ENCODE results near the gene UGT3A2. TPM values are rescaled to one million over a fixed set of nuclear protein-coding genes. Genes with fewer than 3 reads are reported as not detected.

UGT3A2 gene
- total and polyA plus RNA-seq, 2 experiments from 2014 or later = not detected

DNA sequence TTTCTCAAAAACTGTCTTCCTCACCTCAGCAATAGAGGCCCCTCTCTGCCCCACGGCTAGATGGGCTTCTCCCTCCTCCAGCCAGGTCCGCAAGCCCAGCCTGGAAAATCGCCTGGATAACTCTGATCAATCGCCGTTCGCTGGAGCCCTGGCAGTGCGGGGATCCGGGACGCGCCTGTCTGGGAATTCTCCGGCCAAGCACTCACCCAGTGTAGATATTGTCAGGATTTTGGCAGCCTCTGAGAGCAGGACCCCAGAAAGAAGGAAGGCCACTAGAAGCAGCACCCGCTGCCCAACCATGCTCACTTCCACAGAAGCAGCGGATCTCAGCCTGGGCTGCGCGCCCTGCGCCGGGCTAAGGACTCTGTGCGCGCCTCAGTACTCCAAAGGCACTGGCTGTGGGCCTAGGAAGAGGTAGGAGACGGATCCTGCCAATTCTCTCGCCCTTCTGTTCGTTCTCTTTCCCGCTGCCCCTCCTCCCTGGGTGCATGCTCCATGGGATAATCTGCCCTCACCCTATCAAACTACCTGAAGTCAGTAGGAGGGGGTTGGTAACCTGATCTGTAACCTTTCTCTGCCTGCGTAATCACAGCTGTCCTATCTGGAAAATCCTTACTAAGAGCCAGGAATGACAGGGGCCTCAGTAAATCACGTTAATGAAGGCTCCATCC is 75.6 kb downstream of the UGT3A2 start, which contains the start of gene UGT3A1:
Gene UGT3A1, minus strand, starts transcription at position 450 of the 671 bp plus-strand sequence. Its CDS starts 150 bp downstream, at position 300.
- no peak within 1 kb of the TSS for H3K4me3 ChIP-seq
- H3K9me2 ChIP-seq (ENCODE audit: insufficient read depth) = no peaks in the 10 kb centered on the region
- H3K27ac ChIP-seq = no peak within 1 kb of the TSS
- no peaks in the 10 kb centered on the region for H4K20me1 ChIP-seq (ENCODE audit: insufficient read depth)
- in situ Hi-C loops (cut with MboI) = no loop called here
- H3K4me2 ChIP-seq (ENCODE audit: unreplicated experiment) = no peak within 1 kb of the TSS
- H3K9me3 ChIP-seq (ENCODE audit: low read depth) = no peaks in the 10 kb centered on the region
- H3K79me2 ChIP-seq (ENCODE audit: insufficient read depth) = no peaks in the 10 kb centered on the region
- WGBS, 2 experiments (ENCODE audit: low coverage in 1 of 2, low lambda C conversion rate in 2 of 2, missing lambda C conversion rate in 2 of 2) = 3 to 4% methylated on average over 25 of the region's 25 CpGs
- TF ChIP-seq EZH2 (IDR thresholded peaks at IDR 0.05; ENCODE audit: insufficient read depth, poor library complexity, severe bottlenecking) (no peak), EZH2phosphoT487 (IDR thresholded peaks at IDR 0.05; ENCODE audit: insufficient read depth, low read depth) (no peak)
- DNase-seq = no peak
- H3K27me3 ChIP-seq (replicated peaks; ENCODE audit: insufficient read depth) = peaks cover 17% of the 10 kb centered on the region
- H3F3A ChIP-seq (ENCODE audit: insufficient read depth) = no peaks in the 10 kb centered on the region
- no peaks in the 10 kb centered on the region for H3K4me1 ChIP-seq (ENCODE audit: insufficient read depth)
- H3K9ac ChIP-seq = no peak within 1 kb of the TSS
- H2AFZ ChIP-seq = no peak within 1 kb of the TSS
- no peaks in the 10 kb centered on the region for H3K36me3 ChIP-seq (ENCODE audit: low read depth)

GRCh38 chr5:35990520-35990919 is 76.2 kb downstream of the UGT3A2 start:
- WGBS, 2 experiments (ENCODE audit: low coverage in 1 of 2, low lambda C conversion rate in 2 of 2, missing lambda C conversion rate in 2 of 2) = 13 to 14% methylated on average over 12 of the region's 12 CpGs
- in situ Hi-C loops (cut with MboI) = no loop called here

GRCh38 chr5:35988529-35988928 is 78.2 kb downstream of the UGT3A2 start:
- in situ Hi-C loops (cut with MboI) = no loop called here
- Histone ChIP-seq H3K4me2 (ENCODE audit: unreplicated experiment) (no peak overlapping the region), H3K9me2 (ENCODE audit: insufficient read depth) (no peaks in the 10 kb centered on the region), H3K36me3 (ENCODE audit: low read depth) (no peaks in the 10 kb centered on the region), H3K27me3 (replicated peaks; ENCODE audit: insufficient read depth) (peaks cover 17% of the 10 kb centered on the region), H3K79me2 (ENCODE audit: insufficient read depth) (no peaks in the 10 kb centered on the region), H3K4me3 (no peak overlapping the region), H3K9me3 (ENCODE audit: low read depth) (no peaks in the 10 kb centered on the region), H4K20me1 (ENCODE audit: insufficient read depth) (no peaks in the 10 kb centered on the region), H3K4me1 (ENCODE audit: insufficient read depth) (no peaks in the 10 kb centered on the region), H2AFZ (no peak overlapping the region), H3F3A (ENCODE audit: insufficient read depth) (no peaks in the 10 kb centered on the region), H3K9ac (no peak overlapping the region), H3K27ac (no peak overlapping the region)
- no peak for TF ChIP-seq EZH2 (IDR thresholded peaks at IDR 0.05; ENCODE audit: insufficient read depth, poor library complexity, severe bottlenecking)
- no peak for TF ChIP-seq EZH2phosphoT487 (IDR thresholded peaks at IDR 0.05; ENCODE audit: insufficient read depth, low read depth)
- DNase-seq = no peak
- WGBS, 2 experiments (ENCODE audit: low coverage in 1 of 2, low lambda C conversion rate in 2 of 2, missing lambda C conversion rate in 2 of 2) = 55 to 67% methylated on average over 4 of the region's 4 CpGs

More at GRCh38 chr5:35990520-35990919, 76.2 kb downstream of the UGT3A2 start:
- no peak overlapping the region for H3K4me3 ChIP-seq
- H3K4me1 ChIP-seq (ENCODE audit: insufficient read depth) = no peaks in the 10 kb centered on the region
- TF ChIP-seq EZH2 (IDR thresholded peaks at IDR 0.05; ENCODE audit: insufficient read depth, poor library complexity, severe bottlenecking) = no peak
- TF ChIP-seq EZH2phosphoT487 (IDR thresholded peaks at IDR 0.05; ENCODE audit: insufficient read depth, low read depth) = no peak
- no peak overlapping the region for H3K4me2 ChIP-seq (ENCODE audit: unreplicated experiment)
- H3K9ac ChIP-seq = no peak overlapping the region
- no peaks in the 10 kb centered on the region for H3K9me3 ChIP-seq (ENCODE audit: low read depth)
- H3K79me2 ChIP-seq (ENCODE audit: insufficient read depth) = no peaks in the 10 kb centered on the region
- H3K27ac ChIP-seq = no peak overlapping the region
- no peaks in the 10 kb centered on the region for H3K36me3 ChIP-seq (ENCODE audit: low read depth)
- peaks cover 17% of the 10 kb centered on the region for H3K27me3 ChIP-seq (replicated peaks; ENCODE audit: insufficient read depth)
- DNase-seq = no peak
- no peaks in the 10 kb centered on the region for H4K20me1 ChIP-seq (ENCODE audit: insufficient read depth)
- no peak overlapping the region for H2AFZ ChIP-seq
- no peaks in the 10 kb centered on the region for H3F3A ChIP-seq (ENCODE audit: insufficient read depth)
- no peaks in the 10 kb centered on the region for H3K9me2 ChIP-seq (ENCODE audit: insufficient read depth)

DNA sequence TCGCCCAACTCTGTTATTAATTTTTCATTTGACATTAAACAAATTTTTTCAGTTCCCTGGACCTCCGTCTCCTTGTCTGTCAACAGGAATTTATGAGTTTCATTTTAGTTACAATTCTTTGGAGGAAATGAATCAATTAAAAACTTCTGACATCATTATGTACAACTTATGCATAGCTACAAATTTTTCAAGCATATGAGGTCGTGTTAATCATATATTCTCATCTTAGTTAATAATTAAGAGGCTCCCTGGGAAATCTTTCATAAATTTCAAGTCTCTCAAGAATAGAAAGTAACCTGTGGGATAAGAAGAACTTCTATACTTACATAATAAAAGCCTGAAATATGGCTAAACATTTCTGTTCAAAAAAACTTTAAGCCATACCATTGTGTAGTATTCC is 78.9 kb downstream of the UGT3A2 start:
- no peaks in the 10 kb centered on the region for H3K4me1 ChIP-seq (ENCODE audit: insufficient read depth)
- H3K27ac ChIP-seq = no peak overlapping the region
- peaks cover 17% of the 10 kb centered on the region for H3K27me3 ChIP-seq (replicated peaks; ENCODE audit: insufficient read depth)
- DNase-seq = no peak
- in situ Hi-C loops (cut with MboI) = no loop called here
- WGBS, 2 experiments (ENCODE audit: low coverage in 1 of 2, low lambda C conversion rate in 2 of 2, missing lambda C conversion rate in 2 of 2) = 14 to 17% methylated on average over 3 of the region's 3 CpGs
- H2AFZ ChIP-seq = no peak overlapping the region
- no peak for TF ChIP-seq EZH2phosphoT487 (IDR thresholded peaks at IDR 0.05; ENCODE audit: insufficient read depth, low read depth)
- no peak for TF ChIP-seq EZH2 (IDR thresholded peaks at IDR 0.05; ENCODE audit: insufficient read depth, poor library complexity, severe bottlenecking)
- H3K36me3 ChIP-seq (ENCODE audit: low read depth) = no peaks in the 10 kb centered on the region
- H3K9me3 ChIP-seq (ENCODE audit: low read depth) = no peaks in the 10 kb centered on the region
- no peaks in the 10 kb centered on the region for H3K79me2 ChIP-seq (ENCODE audit: insufficient read depth)
- no peaks in the 10 kb centered on the region for H3K9me2 ChIP-seq (ENCODE audit: insufficient read depth)
- H3K4me2 ChIP-seq (ENCODE audit: unreplicated experiment) = no peak overlapping the region
- H3F3A ChIP-seq (ENCODE audit: insufficient read depth) = no peaks in the 10 kb centered on the region
- no peak overlapping the region for H3K9ac ChIP-seq
- H3K4me3 ChIP-seq = no peak overlapping the region
- H4K20me1 ChIP-seq (ENCODE audit: insufficient read depth) = no peaks in the 10 kb centered on the region

Small RNAs within 50 kb of the gene (small RNA-seq; reads per million reads assigned to genes)
- gene AC016612.1 (ENCODE audit: low read depth, low replicate concordance) = not detected

Other genes with a start within 250 kb of the UGT3A2 start
- gene IL7R, start 210.0 kb downstream of the UGT3A2 start, total RNA-seq (2014; rRNA removed; shearing (Covaris generic)) = 12.6 and 16.9 TPM in 2 replicates
- 10.9 and 13.9 TPM in 2 replicates for gene IL7R, start 210.0 kb downstream of the UGT3A2 start, polyA plus RNA-seq (2016; fragmentation: Nextera tagmentation; extraction: Ambion mirVana)
- 4.5 TPM in 1 of 2 replicates, not detected in the other for gene CAPSL, start 128.3 kb downstream of the UGT3A2 start, total RNA-seq (2014; rRNA removed; shearing (Covaris generic))
- gene CAPSL, start 128.3 kb downstream of the UGT3A2 start, polyA plus RNA-seq (2016; fragmentation: Nextera tagmentation; extraction: Ambion mirVana) = 0.19 and 0.47 TPM in 2 replicates
- not detected in 2 replicates for gene UGT3A1, start 75.5 kb downstream of the UGT3A2 start, total RNA-seq (2014; rRNA removed; shearing (Covaris generic))
- gene UGT3A1, start 75.5 kb downstream of the UGT3A2 start, polyA plus RNA-seq (2016; fragmentation: Nextera tagmentation; extraction: Ambion mirVana) = not detected in 2 replicates
- 14.5 and 28.2 TPM in 2 replicates for gene LMBRD2, start 85.0 kb upstream of the UGT3A2 start, total RNA-seq (2014; rRNA removed; shearing (Covaris generic))
- gene LMBRD2, start 85.0 kb upstream of the UGT3A2 start, polyA plus RNA-seq (2016; fragmentation: Nextera tagmentation; extraction: Ambion mirVana) = 6.9 and 7.0 TPM in 2 replicates
- 38.8 and 41.6 TPM in 2 replicates for gene SKP2, start 85.2 kb upstream of the UGT3A2 start, total RNA-seq (2014; rRNA removed; shearing (Covaris generic))
- 31.1 and 31.5 TPM in 2 replicates for gene SKP2, start 85.2 kb upstream of the UGT3A2 start, polyA plus RNA-seq (2016; fragmentation: Nextera tagmentation; extraction: Ambion mirVana)
- gene NADK2, start 175.0 kb upstream of the UGT3A2 start, total RNA-seq (2014; rRNA removed; shearing (Covaris generic)) = 35.9 and 41.2 TPM in 2 replicates
- 13.2 and 15.3 TPM in 2 replicates for gene NADK2, start 175.0 kb upstream of the UGT3A2 start, polyA plus RNA-seq (2016; fragmentation: Nextera tagmentation; extraction: Ambion mirVana)
- not detected in 2 replicates for gene RANBP3L, start 235.0 kb upstream of the UGT3A2 start, total RNA-seq (2014; rRNA removed; shearing (Covaris generic))
- gene RANBP3L, start 235.0 kb upstream of the UGT3A2 start, polyA plus RNA-seq (2016; fragmentation: Nextera tagmentation; extraction: Ambion mirVana) = not detected in 2 replicates

Measured in GM23248 (cell line).